SH-SY5Y (cell line): ENCODE measurements around the gene LONRF3.

ENCODE experiments used
- GATA2 ChIP-seq: IDR thresholded peaks from 2 replicates; pipeline ENCODE4 v1.6.1; 2011; ENCODE audit warnings: mild to moderate bottlenecking, low read depth, low read length
- GATA3 ChIP-seq: IDR thresholded peaks from 2 replicates; pipeline ENCODE4 v1.6.1; 2011; ENCODE audit warnings: low read depth, mild to moderate bottlenecking, low read length, moderate library complexity

DNA sequence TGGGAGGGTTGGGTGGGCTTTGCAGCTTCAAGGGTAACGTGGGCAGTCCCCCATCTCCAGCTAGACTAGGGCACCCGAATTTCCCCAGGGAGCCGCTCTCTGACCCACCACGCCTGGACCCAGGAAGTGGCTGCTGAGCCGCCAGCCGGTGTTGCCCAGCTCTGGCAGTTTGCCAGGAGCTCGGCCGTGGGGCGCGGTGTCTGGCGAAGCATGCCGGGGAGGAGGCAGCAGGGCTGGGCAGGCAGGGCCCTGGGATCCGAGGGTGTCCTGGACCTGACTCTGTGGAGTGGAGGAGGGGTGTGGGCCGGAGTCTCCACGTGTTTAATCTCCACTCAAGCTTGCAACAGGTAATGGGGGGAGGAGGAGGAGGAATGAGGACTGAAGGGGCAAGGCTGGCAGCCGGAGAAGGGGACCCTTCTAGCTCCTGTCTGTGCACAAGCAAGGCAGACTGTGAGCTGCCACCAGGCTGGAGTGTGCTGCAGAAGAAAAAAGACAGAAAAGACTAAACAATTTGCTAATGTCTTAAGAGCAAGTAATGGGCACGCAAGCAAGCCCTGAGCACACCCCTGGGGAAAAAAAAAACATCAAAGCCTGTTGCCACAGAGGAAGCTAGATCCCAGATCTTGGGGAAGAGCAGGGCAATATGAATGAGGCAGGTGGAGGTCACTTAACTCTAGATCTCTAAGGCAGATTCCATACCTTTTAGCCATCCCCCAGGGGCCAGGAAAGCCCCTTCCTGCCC, 2.4 kb downstream of the LONRF3 start:
- TF ChIP-seq GATA2: no peak
- TF ChIP-seq GATA3: no peak
